Vagina (tissue), 2 donors: ENCODE data around the gene DPP10. TPM values are rescaled to one million over a fixed set of nuclear protein-coding genes. Genes with fewer than 3 reads are reported as not detected.

Experiments used
- DNase-seq, 2 donors: peaks; one replicate each; pipeline ENCODE4 v3.0.0-alpha.2; 2017; ENCODE audit errors: extremely low spot score in 2 of 2
- H3K27ac ChIP-seq: fragments of 200-600 bp; sonication (generic); one replicate; pipeline ENCODE4 v1.5.1; 2019
- H3K27me3 ChIP-seq: fragments of 200-600 bp; sonication (generic); one replicate; pipeline ENCODE4 v1.5.1; 2019
- H3K36me3 ChIP-seq, 2 donors: fragments of 200-600 bp; sonication (generic); one replicate each; pipeline ENCODE4 v1.5.1; 2017 to 2019
- H3K4me1 ChIP-seq: fragments of 200-600 bp; sonication (generic); one replicate; pipeline ENCODE4 v1.5.1; 2019
- H3K4me3 ChIP-seq, 2 donors: fragments of 200-600 bp; sonication (generic); 1 replicate in 1 of 2; 2 replicates in 1 of 2; pipeline ENCODE4 v1.5.1; 2016 to 2019
- H3K9me3 ChIP-seq: fragments of 200-600 bp; sonication (generic); one replicate; pipeline ENCODE4 v1.5.1; 2019
- POLR2A ChIP-seq, 2 donors: fragments of 450-650 bp; IDR thresholded peaks; one replicate each; pipeline ENCODE4 v1.6.1; 2017; ENCODE audit warnings: antibody characterized with exemption in 2 of 2, mild to moderate bottlenecking in 2 of 2, moderate library complexity in 2 of 2
- POLR2AphosphoS5 ChIP-seq, 2 donors: sonication (generic); formaldehyde crosslinking; IDR thresholded peaks; one replicate each; pipeline ENCODE4 v1.9.0; 2017; ENCODE audit warnings: antibody characterized with exemption in 2 of 2, mild to moderate bottlenecking in 2 of 2, low read depth in 1 of 2; ENCODE audit not compliant: insufficient read depth in 1 of 2
- intact Hi-C: fragments of 100-400 bp; cut with DNase I; formaldehyde crosslinking; loops from one replicate; pipeline ENCODE4 v1.15.1; 2023
- total RNA-seq: library from RNA; depleted of rRNA; stranded (reverse); fragments of >200 nt; gene quantifications from one replicate; pipeline ENCODE4 v1.2.3, GENCODE V29; 2016
- TF ChIP-seq, protein P1 (sequence below), 3 experiments: fragments of 450-650 bp in 2 of 3; fragments of 200-600 bp in 1 of 3; sonication (generic) in 1 of 3; IDR thresholded peaks; one replicate each; pipeline ENCODE4 v1.5.1; 2017 to 2019; ENCODE audit warnings: antibody characterized with exemption in 3 of 3, mild to moderate bottlenecking in 2 of 3, moderate library complexity in 2 of 3

The DPP10 gene
- total RNA-seq, 1 donor from 2014 or later = not detected

DNA sequence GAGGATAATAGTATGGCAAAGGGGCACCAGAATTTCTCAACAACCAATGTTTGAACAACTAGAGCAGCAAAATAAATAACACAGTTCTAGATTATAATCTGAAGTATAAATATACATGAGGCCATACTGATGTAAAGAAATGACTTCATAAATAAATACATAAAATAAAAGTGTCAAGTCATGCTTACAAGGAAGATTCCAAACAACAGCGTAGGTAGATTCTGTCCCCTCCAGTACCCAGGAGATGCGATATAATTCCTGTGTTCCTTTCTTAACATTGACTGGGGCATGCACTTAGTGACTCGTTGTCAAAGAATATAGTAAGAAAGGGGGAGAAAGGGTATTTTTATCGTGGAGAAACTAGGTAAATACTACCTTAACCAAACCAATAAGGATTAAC lies 355.1 kb downstream of the DPP10 start:
- H3K4me1 ChIP-seq = no peaks in the 10 kb centered on the region
- H3K4me3 ChIP-seq = no peak overlapping the region
- H3K27ac ChIP-seq = no peak overlapping the region
- no peak for DNase-seq
- no peak for TF ChIP-seq POLR2A (IDR thresholded peaks at IDR 0.05)
- TF ChIP-seq, protein P1, sequence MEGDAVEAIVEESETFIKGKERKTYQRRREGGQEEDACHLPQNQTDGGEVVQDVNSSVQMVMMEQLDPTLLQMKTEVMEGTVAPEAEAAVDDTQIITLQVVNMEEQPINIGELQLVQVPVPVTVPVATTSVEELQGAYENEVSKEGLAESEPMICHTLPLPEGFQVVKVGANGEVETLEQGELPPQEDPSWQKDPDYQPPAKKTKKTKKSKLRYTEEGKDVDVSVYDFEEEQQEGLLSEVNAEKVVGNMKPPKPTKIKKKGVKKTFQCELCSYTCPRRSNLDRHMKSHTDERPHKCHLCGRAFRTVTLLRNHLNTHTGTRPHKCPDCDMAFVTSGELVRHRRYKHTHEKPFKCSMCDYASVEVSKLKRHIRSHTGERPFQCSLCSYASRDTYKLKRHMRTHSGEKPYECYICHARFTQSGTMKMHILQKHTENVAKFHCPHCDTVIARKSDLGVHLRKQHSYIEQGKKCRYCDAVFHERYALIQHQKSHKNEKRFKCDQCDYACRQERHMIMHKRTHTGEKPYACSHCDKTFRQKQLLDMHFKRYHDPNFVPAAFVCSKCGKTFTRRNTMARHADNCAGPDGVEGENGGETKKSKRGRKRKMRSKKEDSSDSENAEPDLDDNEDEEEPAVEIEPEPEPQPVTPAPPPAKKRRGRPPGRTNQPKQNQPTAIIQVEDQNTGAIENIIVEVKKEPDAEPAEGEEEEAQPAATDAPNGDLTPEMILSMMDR (IDR thresholded peaks at IDR 0.05) = no peak
- no peak for TF ChIP-seq POLR2AphosphoS5 (IDR thresholded peaks at IDR 0.05; ENCODE audit: insufficient read depth in 1 of 2, low read depth in 1 of 2)
- intact Hi-C loops = no loop called here
- H3K36me3 ChIP-seq = no peaks in the 10 kb centered on the region
- H3K27me3 ChIP-seq = no peaks in the 10 kb centered on the region
- no peaks in the 10 kb centered on the region for H3K9me3 ChIP-seq

DNA sequence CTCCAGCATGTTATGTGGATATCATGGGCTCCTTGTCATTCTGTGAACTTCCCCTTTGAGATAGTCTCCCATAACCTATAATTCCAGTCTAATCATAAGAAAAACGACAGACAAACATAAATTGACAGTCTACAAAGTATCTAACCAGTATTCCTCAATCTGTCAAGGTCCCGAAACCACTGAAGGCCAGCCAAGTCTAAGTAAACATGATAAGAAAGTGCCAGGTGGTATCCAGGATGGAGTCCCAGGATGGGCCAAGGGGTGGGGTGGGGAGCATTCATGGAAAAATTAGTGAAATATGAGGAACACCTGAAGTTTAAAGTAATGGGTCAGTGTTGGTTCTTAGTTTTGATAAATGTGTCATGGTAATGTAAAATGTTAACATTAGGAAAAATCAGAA lies 355.5 kb downstream of the DPP10 start:
- no peaks in the 10 kb centered on the region for H3K36me3 ChIP-seq
- no peak overlapping the region for H3K27ac ChIP-seq
- no peaks in the 10 kb centered on the region for H3K4me1 ChIP-seq
- H3K9me3 ChIP-seq = no peaks in the 10 kb centered on the region
- intact Hi-C loops = no loop called here
- H3K27me3 ChIP-seq = no peaks in the 10 kb centered on the region
- TF ChIP-seq POLR2A (IDR thresholded peaks at IDR 0.05) (no peak), POLR2AphosphoS5 (IDR thresholded peaks at IDR 0.05; ENCODE audit: insufficient read depth in 1 of 2, low read depth in 1 of 2) (no peak)
- TF ChIP-seq, protein P1 (IDR thresholded peaks at IDR 0.05) = no peak
- H3K4me3 ChIP-seq = no peak overlapping the region
- DNase-seq = no peak

DNA sequence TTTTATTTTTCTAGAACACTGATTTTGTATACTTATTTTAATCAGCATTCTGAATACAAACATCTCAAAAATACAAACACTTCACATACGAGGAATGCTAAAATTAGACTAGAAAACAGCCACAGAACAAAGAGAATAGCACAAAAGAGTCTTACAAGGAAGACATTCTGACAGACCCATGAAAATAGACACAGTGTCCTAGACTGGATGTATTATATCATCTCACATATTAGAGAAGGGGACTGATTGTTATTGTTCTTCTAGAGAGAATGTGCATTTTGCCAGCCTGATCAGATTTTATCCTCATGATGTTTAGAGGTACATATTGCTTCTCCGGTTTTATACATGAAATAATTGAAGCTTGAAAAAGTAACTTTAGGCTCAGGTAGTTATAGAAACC lies 357.9 kb downstream of the DPP10 start:
- Histone ChIP-seq H3K4me1 (no peaks in the 10 kb centered on the region), H3K36me3 (no peaks in the 10 kb centered on the region), H3K4me3 (no peak overlapping the region), H3K27ac (no peak overlapping the region), H3K27me3 (no peaks in the 10 kb centered on the region), H3K9me3 (no peaks in the 10 kb centered on the region)
- DNase-seq = no peak
- intact Hi-C loops = no loop called here
- no peak for TF ChIP-seq POLR2A (IDR thresholded peaks at IDR 0.05)
- no peak for TF ChIP-seq POLR2AphosphoS5 (IDR thresholded peaks at IDR 0.05; ENCODE audit: insufficient read depth in 1 of 2, low read depth in 1 of 2)
- TF ChIP-seq, protein P1 (IDR thresholded peaks at IDR 0.05) = no peak

DNA sequence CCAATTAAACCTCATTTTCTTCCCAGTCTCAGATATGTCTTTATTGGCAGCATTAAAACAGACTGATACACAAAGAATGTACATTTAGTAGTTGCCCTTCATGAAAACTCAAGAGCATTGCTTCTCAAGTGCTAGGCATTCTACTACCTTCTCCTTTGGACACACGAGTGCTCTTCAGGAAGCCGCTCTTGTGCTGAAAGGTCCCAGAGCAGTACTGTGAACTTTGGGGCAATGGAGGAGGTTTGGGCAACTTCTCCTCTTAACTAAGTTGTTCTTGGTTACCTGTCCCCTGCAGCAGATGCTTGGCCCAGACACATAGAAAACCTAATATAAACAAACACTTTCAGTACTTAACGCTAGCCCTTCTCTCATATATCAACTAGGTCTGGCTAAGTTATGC lies 362.8 kb downstream of the DPP10 start:
- Histone ChIP-seq H3K4me1 (no peaks in the 10 kb centered on the region), H3K4me3 (no peak overlapping the region), H3K27ac (no peak overlapping the region), H3K36me3 (no peaks in the 10 kb centered on the region), H3K27me3 (no peaks in the 10 kb centered on the region), H3K9me3 (no peaks in the 10 kb centered on the region)
- intact Hi-C loops = no loop called here
- no peak for DNase-seq
- TF ChIP-seq POLR2AphosphoS5 (IDR thresholded peaks at IDR 0.05; ENCODE audit: insufficient read depth in 1 of 2, low read depth in 1 of 2) (no peak), POLR2A (IDR thresholded peaks at IDR 0.05) (no peak)

DNA sequence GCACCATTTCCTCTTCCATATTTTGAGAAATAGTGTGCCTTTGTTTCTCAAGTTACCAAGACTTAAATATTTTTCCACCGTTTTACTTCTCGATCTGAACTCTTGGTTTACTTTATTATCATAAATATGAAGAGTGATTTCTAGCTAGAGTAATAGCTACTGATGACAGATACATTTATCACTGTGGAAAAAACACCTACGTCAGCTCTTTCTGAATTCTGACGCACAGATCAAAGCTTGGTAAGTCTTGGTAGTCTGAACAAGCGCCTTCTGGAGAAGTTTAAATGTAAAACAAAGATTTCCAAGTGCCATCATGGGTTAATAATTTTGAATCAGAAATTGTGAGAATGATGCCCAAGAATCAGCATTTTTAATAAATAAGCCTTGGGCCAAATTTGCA lies 367.7 kb downstream of the DPP10 start:
- H3K27ac ChIP-seq = no peak overlapping the region
- no peaks in the 10 kb centered on the region for H3K36me3 ChIP-seq
- intact Hi-C loops = no loop called here
- no peaks in the 10 kb centered on the region for H3K9me3 ChIP-seq
- TF ChIP-seq POLR2A (IDR thresholded peaks at IDR 0.05) (no peak), POLR2AphosphoS5 (IDR thresholded peaks at IDR 0.05; ENCODE audit: insufficient read depth in 1 of 2, low read depth in 1 of 2) (no peak)
- TF ChIP-seq, protein P1 (IDR thresholded peaks at IDR 0.05) = no peak
- H3K27me3 ChIP-seq = no peaks in the 10 kb centered on the region
- DNase-seq = no peak
- H3K4me3 ChIP-seq = no peak overlapping the region
- H3K4me1 ChIP-seq = no peaks in the 10 kb centered on the region
